WERI-Rb-1 (cell line): ENCODE data around the gene TJP3.

Source experiments
- DNase-seq: peaks from one replicate; pipeline ENCODE4 v3.0.0-alpha.2; 2020
- H3K27ac ChIP-seq: fragments of 250-450 bp; sonication (Bioruptor Pico); 2 replicates; pipeline ENCODE4 v1.5.1; 2020; ENCODE audit warnings: mild to moderate bottlenecking, moderate library complexity
- H3K27me3 ChIP-seq: fragments of 250-450 bp; sonication (Bioruptor Pico); 2 replicates; pipeline ENCODE4 v1.5.1; 2021; ENCODE audit warnings: mild to moderate bottlenecking, low read depth, moderate library complexity; ENCODE audit not compliant: insufficient read depth, severe bottlenecking
- H3K36me3 ChIP-seq: fragments of 250-450 bp; sonication (Bioruptor Pico); 2 replicates; pipeline ENCODE4 v1.5.1; 2020; ENCODE audit warnings: mild to moderate bottlenecking, moderate library complexity
- H3K4me3 ChIP-seq: 2 replicates; pipeline ENCODE4 v1.5.1; 2011; ENCODE audit warnings: low read depth, mild to moderate bottlenecking, control low read depth, low read length
- H3K9me3 ChIP-seq: fragments of 250-450 bp; sonication (Bioruptor Pico); 2 replicates; pipeline ENCODE4 v1.5.1; 2021; ENCODE audit warnings: mild to moderate bottlenecking, moderate library complexity; ENCODE audit not compliant: severe bottlenecking
- CTCF ChIP-seq: IDR thresholded peaks from 2 replicates; pipeline ENCODE4 v1.5.1; 2011; ENCODE audit warnings: low read depth, mild to moderate bottlenecking, control low read depth, inconsistent platforms, low read length

TJP3 gene

GRCh38 chr19:3716147-3716668 is 8.0 kb downstream of the TJP3 start:
- DNase-seq = no peak
- H3K36me3 ChIP-seq = no peaks in the 10 kb centered on the region
- no peak overlapping the region for H3K4me3 ChIP-seq
- no peaks in the 10 kb centered on the region for H3K9me3 ChIP-seq
- no peak for TF ChIP-seq CTCF
- H3K27me3 ChIP-seq = no peaks in the 10 kb centered on the region
- no peak overlapping the region for H3K27ac ChIP-seq

DNA sequence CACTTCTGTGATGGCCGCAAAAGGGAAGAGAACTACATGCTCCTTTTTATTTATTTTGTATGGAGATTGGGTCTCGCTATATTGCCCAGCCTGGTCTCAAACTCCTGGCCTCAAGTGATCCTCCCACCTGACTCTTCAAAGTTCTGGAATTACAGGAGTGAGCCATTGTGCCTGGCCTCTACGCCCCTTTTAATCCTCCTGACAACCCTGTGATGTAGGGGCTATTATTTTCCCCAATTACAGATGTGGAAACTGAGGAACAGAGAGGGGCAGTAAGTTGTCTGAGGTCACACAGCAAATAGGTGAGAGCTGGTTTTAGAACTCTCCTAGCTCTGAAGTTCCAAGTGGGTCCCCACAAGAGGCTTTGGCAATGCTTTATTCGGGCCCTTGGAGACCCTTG is 11.7 kb downstream of the TJP3 start:
- TF ChIP-seq CTCF = no peak
- Histone ChIP-seq H3K4me3 (no peak overlapping the region), H3K9me3 (no peaks in the 10 kb centered on the region), H3K27me3 (no peaks in the 10 kb centered on the region), H3K27ac (no peak overlapping the region), H3K36me3 (no peaks in the 10 kb centered on the region)
- DNase-seq = no peak

DNA sequence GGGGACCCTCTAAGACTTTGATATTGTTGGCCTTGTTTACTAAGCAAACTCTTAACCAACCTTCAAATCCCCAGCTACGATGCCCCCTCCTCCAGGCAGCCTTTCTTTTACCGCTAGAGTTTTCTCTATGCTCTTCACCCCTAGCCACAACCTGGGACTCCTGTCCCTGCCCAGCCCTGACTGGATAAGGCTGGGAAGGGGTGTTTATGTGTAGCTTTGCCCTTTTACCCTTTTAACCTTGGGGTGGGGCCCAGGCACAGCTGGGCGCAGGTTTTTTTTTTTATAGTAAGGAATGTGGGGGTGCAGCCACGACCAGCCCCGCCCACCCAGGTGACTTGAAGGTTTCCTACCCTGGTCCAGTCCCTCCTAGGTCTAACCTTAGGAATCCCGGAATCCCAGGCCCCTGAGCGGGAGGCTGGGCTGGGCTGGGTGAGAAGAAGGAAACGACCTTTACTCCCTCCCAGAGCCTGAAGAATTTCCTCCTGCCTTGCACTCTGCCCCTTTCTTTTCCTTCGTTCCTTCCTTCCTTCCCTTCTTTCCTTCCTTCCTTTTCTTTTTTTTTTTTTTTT is 12.2 kb downstream of the TJP3 start:
- no peak for DNase-seq
- no peak for TF ChIP-seq CTCF
- peaks cover 3% of the 10 kb centered on the region for H3K36me3 ChIP-seq
- H3K9me3 ChIP-seq = no peaks in the 10 kb centered on the region
- H3K27me3 ChIP-seq = no peaks in the 10 kb centered on the region
- no peak overlapping the region for H3K4me3 ChIP-seq
- H3K27ac ChIP-seq = no peak overlapping the region

- Histone ChIP-seq H3K36me3 (peaks cover 3% of the 10 kb centered on the region), H3K27ac (peak overlapping the region; percentile 47), H3K4me3 (peak overlapping the region; percentile 74), H3K27me3 (no peaks in the 10 kb centered on the region), H3K9me3 (no peaks in the 10 kb centered on the region)
- DNase-seq = peak; percentile 97
- TF ChIP-seq CTCF = no peak
Measured at GRCh38 chr19:3721131-3721886, 13.1 kb downstream of the TJP3 start.

DNA sequence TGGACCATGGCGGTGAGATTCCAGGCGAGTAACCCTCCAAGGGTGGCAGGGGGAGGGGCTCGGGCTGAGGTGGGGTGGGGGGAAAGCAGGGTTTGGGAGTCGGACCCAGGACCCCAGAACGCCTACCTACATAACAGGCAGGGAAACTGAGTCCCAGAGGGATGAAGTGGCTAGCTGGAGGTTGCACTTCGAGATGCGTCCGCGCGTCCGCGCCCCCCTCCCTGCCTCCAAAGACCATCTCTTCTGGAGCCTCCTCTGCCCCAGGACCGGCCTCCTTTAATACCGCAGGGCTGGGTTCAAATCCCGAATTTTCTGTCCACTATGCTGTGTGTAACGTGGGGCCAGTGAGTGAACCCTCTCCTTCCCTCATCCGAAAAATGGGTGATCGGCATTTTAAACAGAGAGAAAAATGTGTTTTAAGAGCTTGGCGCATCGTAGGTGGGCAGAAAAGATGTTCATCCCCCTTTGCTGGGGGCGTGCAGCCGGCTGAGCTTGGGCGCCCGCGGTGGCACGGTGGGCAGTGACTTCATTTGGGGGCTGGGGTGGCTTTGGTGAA is 13.8 kb downstream of the TJP3 start:
- Histone ChIP-seq H3K27ac (peak overlapping the region; percentile 47), H3K27me3 (no peaks in the 10 kb centered on the region), H3K9me3 (no peaks in the 10 kb centered on the region), H3K36me3 (peaks cover 3% of the 10 kb centered on the region), H3K4me3 (peak overlapping the region; percentile 74)
- no peak for DNase-seq
- no peak for TF ChIP-seq CTCF
